ENCODE results near the gene BMP6.

DNA sequence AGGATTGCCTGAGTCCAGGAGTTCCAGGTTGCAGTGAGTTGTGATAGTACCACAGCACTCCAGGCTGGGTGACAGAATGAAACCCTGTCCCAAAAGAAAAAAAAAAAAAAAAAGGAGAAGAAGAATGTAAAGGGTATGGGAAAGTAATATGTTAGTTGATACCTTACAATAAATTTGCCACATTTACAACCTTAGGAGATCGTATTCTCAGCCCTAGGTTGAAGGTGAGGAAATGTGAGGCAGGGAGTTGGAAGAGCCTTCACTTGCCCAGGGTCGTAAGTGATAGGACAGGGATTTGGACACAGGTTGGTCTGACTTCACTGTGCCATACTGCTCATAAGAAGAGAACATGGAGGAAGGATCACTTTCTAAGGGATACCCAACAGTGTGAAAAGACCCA lies 68.6 kb downstream of the BMP6 start:
- TF ChIP-seq, protein P1, sequence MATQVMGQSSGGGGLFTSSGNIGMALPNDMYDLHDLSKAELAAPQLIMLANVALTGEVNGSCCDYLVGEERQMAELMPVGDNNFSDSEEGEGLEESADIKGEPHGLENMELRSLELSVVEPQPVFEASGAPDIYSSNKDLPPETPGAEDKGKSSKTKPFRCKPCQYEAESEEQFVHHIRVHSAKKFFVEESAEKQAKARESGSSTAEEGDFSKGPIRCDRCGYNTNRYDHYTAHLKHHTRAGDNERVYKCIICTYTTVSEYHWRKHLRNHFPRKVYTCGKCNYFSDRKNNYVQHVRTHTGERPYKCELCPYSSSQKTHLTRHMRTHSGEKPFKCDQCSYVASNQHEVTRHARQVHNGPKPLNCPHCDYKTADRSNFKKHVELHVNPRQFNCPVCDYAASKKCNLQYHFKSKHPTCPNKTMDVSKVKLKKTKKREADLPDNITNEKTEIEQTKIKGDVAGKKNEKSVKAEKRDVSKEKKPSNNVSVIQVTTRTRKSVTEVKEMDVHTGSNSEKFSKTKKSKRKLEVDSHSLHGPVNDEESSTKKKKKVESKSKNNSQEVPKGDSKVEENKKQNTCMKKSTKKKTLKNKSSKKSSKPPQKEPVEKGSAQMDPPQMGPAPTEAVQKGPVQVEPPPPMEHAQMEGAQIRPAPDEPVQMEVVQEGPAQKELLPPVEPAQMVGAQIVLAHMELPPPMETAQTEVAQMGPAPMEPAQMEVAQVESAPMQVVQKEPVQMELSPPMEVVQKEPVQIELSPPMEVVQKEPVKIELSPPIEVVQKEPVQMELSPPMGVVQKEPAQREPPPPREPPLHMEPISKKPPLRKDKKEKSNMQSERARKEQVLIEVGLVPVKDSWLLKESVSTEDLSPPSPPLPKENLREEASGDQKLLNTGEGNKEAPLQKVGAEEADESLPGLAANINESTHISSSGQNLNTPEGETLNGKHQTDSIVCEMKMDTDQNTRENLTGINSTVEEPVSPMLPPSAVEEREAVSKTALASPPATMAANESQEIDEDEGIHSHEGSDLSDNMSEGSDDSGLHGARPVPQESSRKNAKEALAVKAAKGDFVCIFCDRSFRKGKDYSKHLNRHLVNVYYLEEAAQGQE (IDR thresholded peaks at IDR 0.05; ENCODE audit: insufficient read depth in 1 of 2, low read depth in 2 of 2, low read length in 1 of 2): no peak
- TF ChIP-seq, protein P2, sequence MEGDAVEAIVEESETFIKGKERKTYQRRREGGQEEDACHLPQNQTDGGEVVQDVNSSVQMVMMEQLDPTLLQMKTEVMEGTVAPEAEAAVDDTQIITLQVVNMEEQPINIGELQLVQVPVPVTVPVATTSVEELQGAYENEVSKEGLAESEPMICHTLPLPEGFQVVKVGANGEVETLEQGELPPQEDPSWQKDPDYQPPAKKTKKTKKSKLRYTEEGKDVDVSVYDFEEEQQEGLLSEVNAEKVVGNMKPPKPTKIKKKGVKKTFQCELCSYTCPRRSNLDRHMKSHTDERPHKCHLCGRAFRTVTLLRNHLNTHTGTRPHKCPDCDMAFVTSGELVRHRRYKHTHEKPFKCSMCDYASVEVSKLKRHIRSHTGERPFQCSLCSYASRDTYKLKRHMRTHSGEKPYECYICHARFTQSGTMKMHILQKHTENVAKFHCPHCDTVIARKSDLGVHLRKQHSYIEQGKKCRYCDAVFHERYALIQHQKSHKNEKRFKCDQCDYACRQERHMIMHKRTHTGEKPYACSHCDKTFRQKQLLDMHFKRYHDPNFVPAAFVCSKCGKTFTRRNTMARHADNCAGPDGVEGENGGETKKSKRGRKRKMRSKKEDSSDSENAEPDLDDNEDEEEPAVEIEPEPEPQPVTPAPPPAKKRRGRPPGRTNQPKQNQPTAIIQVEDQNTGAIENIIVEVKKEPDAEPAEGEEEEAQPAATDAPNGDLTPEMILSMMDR (IDR thresholded peaks at IDR 0.05): no peak
- TF ChIP-seq POLR2AphosphoS5 (IDR thresholded peaks at IDR 0.05; ENCODE audit: low read depth, low read length): no peak
- TF ChIP-seq TCF7L2 (IDR thresholded peaks at IDR 0.05; ENCODE audit: low read depth, low read length): no peak
